Thyroid gland (tissue), 4 donors: ENCODE measurements around the gene RBL1.

Experiments used
- CTCF ChIP-seq, 6 experiments: fragments of 200-600 bp in 3 of 6; fragments of 450-650 bp in 3 of 6; sonication (generic) in 3 of 6; IDR thresholded peaks; one replicate each; pipeline ENCODE4 v1.5.1; 2016 to 2019; ENCODE audit warnings: antibody characterized with exemption in 6 of 6, mild to moderate bottlenecking in 2 of 6, inconsistent platforms in 1 of 6, moderate library complexity in 1 of 6
- POLR2A ChIP-seq, 2 donors: fragments of 450-650 bp; IDR thresholded peaks; one replicate each; pipeline ENCODE4 v1.6.1; 2017; ENCODE audit warnings: antibody characterized with exemption in 2 of 2, mild to moderate bottlenecking in 2 of 2, moderate library complexity in 1 of 2

- TF ChIP-seq CTCF (IDR thresholded peaks at IDR 0.05) = no peak
- no peak for TF ChIP-seq POLR2A (IDR thresholded peaks at IDR 0.05)
Observed at GRCh38 chr20:36975099-36975818, 120.5 kb downstream of the RBL1 start.
